Neural cell (in vitro differentiated cells): Measurements from ENCODE around the gene VSIG4.

Experiments used
- CTCF ChIP-seq: fragments of 450-650 bp; IDR thresholded peaks from 2 replicates; pipeline ENCODE4 v1.5.1; 2014; ENCODE audit warnings: antibody characterized with exemption, mild to moderate bottlenecking, moderate library complexity; ENCODE audit not compliant: poor library complexity, severe bottlenecking
- EP300 ChIP-seq: fragments of 450-650 bp; conservative IDR thresholded peaks from 2 replicates; pipeline ENCODE4 v1.6.1; 2014; ENCODE audit warnings: antibody characterized with exemption, mild to moderate bottlenecking, moderate library complexity; ENCODE audit not compliant: poor library complexity, severe bottlenecking
- POLR2AphosphoS5 ChIP-seq: IDR thresholded peaks from 2 replicates; pipeline ENCODE4 v1.6.1; 2012
- RAD21 ChIP-seq: fragments of 450-650 bp; conservative IDR thresholded peaks from 2 replicates; pipeline ENCODE4 v1.6.1; 2014; ENCODE audit warnings: antibody characterized with exemption, mild to moderate bottlenecking, moderate library complexity
- REST ChIP-seq: IDR thresholded peaks from 2 replicates; pipeline ENCODE4 v1.6.1; 2012; ENCODE audit warnings: borderline replicate concordance

GRCh38 chrX:65999029-65999562 lies 40.8 kb downstream of the VSIG4 start:
- TF ChIP-seq RAD21 = no peak
- no peak for TF ChIP-seq CTCF
- no peak for TF ChIP-seq REST
- TF ChIP-seq EP300 = no peak
- TF ChIP-seq POLR2AphosphoS5 = no peak
